Panc1 (cell line): ENCODE measurements around the gene GRM6. TPM values are rescaled to one million over a fixed set of nuclear protein-coding genes. Genes with fewer than 3 reads are reported as not detected.
A peak's percentile ranks its signal among the peaks of the same experiment; 100 is the strongest.

ENCODE experiments used
- ATAC-seq: fragments of 200-7000 bp; cut with Tn5 transposase; 2 replicates; pipeline ENCODE4 v1.9.1; 2020; ENCODE audit warnings: mild to moderate bottlenecking, moderate library complexity
- BruUV-seq: library from RNA; stranded (reverse); fragments of 400-500 nt; replicated peaks from 2 replicates; lab custom pipeline; 2021; lab: Mats Ljungman, UMichigan
- CTCF ChIA-PET: fragments of 300-600 bp; sonication (Branson Sonifier 250); formaldehyde crosslinking; loops from one replicate; lab custom pipeline; 2022; ENCODE audit warnings: antibody characterized with exemption; lab: Charles Lee
- POLR2A ChIA-PET: fragments of 300-600 bp; sonication (Branson Sonifier 250); formaldehyde crosslinking; loops from one replicate; lab custom pipeline; 2022; ENCODE audit warnings: antibody characterized with exemption; lab: Charles Lee
- DNase-seq: peaks from one replicate; pipeline ENCODE4 v3.0.0-alpha.2; 2010; ENCODE audit warnings: low read depth, low spot score
- H3K27ac ChIP-seq: 2 replicates; pipeline ENCODE4 v1.5.1; 2011; ENCODE audit warnings: mild to moderate bottlenecking, low read length, inconsistent platforms
- H3K27me3 ChIP-seq: fragments of 200-500 bp; sonication (Bioruptor generic); 2 replicates; pipeline ENCODE4 v1.6.0; 2014; ENCODE audit warnings: low read length, inconsistent platforms; ENCODE audit not compliant: control insufficient read depth, insufficient read depth
- H3K36me3 ChIP-seq: fragments of 200-500 bp; sonication (Bioruptor generic); 2 replicates; pipeline ENCODE4 v1.5.1; 2014; ENCODE audit warnings: inconsistent platforms, mild to moderate bottlenecking, low read length, moderate library complexity; ENCODE audit not compliant: control insufficient read depth, insufficient read depth
- H3K4me1 ChIP-seq: 2 replicates; pipeline ENCODE4 v1.5.1; 2011; ENCODE audit warnings: inconsistent platforms, mild to moderate bottlenecking, low read length, moderate library complexity; ENCODE audit not compliant: control insufficient read depth, insufficient read depth
- H3K4me3 ChIP-seq, 2 experiments: 2 replicates each; pipeline ENCODE4 v1.5.1; 2011 to 2012; ENCODE audit warnings: low read depth in 2 of 2, low read length in 2 of 2, mild to moderate bottlenecking in 2 of 2, inconsistent platforms in 1 of 2, moderate library complexity in 1 of 2
- H3K9me3 ChIP-seq: fragments of 200-500 bp; sonication (Bioruptor generic); 2 replicates; pipeline ENCODE4 v1.5.1; 2014; ENCODE audit warnings: low read depth, mild to moderate bottlenecking, inconsistent platforms, low read length, moderate library complexity; ENCODE audit not compliant: control insufficient read depth, insufficient read depth
- CTCF ChIP-seq: fragments of 450-650 bp; IDR thresholded peaks from 2 replicates; pipeline ENCODE4 v1.5.1; 2017; ENCODE audit warnings: mild to moderate bottlenecking
- POLR2AphosphoS5 ChIP-seq: IDR thresholded peaks from 2 replicates; pipeline ENCODE4 v1.6.1; 2012; ENCODE audit warnings: mild to moderate bottlenecking, low read depth, low read length, moderate library complexity
- REST ChIP-seq, 2 experiments: IDR thresholded peaks; 2 replicates each; pipeline ENCODE4 v1.6.1; 2011 to 2012; ENCODE audit warnings: low read depth in 2 of 2, control low read depth in 1 of 2, low read length in 1 of 2, mild to moderate bottlenecking in 1 of 2, moderate library complexity in 1 of 2; ENCODE audit not compliant: insufficient read depth in 1 of 2
- SIN3A ChIP-seq: IDR thresholded peaks from 2 replicates; pipeline ENCODE4 v1.6.1; 2012; ENCODE audit warnings: low read depth, mild to moderate bottlenecking, low read length, moderate library complexity, borderline replicate concordance; ENCODE audit not compliant: insufficient read depth
- TCF7L2 ChIP-seq: IDR thresholded peaks from 2 replicates; pipeline ENCODE4 v1.6.1; 2011; ENCODE audit warnings: mild to moderate bottlenecking, low read depth, low read length, inconsistent platforms
- in situ Hi-C: cut with HindIII; loops from 2 replicates; pipeline ENCODE4 v1.10.0; 2016; ENCODE audit warnings: low sequenced_read_pairs, low pct_unique_long_range_greater_than_20kb
- intact Hi-C: fragments of 100-400 bp; cut with micrococcal nuclease; formaldehyde crosslinking; loops from one replicate; pipeline ENCODE4 v1.10.0; 2022; ENCODE audit not compliant: unreplicated experiment
- total RNA-seq: library from RNA; stranded (reverse); gene quantifications from one replicate; pipeline ENCODE4 v1.2.1, GENCODE V29; 2021; ENCODE audit not compliant: unreplicated experiment

GRM6 gene
- total RNA-seq, 1 experiment from 2014 or later = not detected

GRCh38 chr5:179033004-179033580, 38.0 kb upstream of the GRM6 start:
- DNase-seq (no peak), ATAC-seq (no peak)
- no peaks in the 10 kb centered on the region for H3K27me3 ChIP-seq
- no TSS peak for BruUV-seq
- intact Hi-C loops (no loop called here), in situ Hi-C loops (no loop called here)
- H3K27ac ChIP-seq = no peak overlapping the region
- CTCF ChIA-PET = no interaction called here
- POLR2A ChIA-PET = no interaction called here
- H3K36me3 ChIP-seq = no peaks in the 10 kb centered on the region; the same call in 1 of the 2 replicates
- H3K4me1 ChIP-seq = no peaks in the 10 kb centered on the region
- peaks cover 84% of the 10 kb centered on the region for H3K9me3 ChIP-seq
- no peak for TF ChIP-seq CTCF
- no peak for TF ChIP-seq TCF7L2
- no peak for TF ChIP-seq SIN3A
- TF ChIP-seq REST (IDR thresholded peaks at IDR 0.05; ENCODE audit: insufficient read depth in 1 of 2, low read depth in 2 of 2, low read length in 1 of 2) = no peak
- no peak for TF ChIP-seq POLR2AphosphoS5
- no peak overlapping the region for H3K4me3 ChIP-seq

- peak within 1 kb of the TSS; percentile 81 for H3K27ac ChIP-seq
These were observed 28.5 kb upstream of the GRM6 start, which contains the start of gene ZNF879 for GRCh38 chr5:179023528-179024189. TSS of gene ZNF879 (plus strand) at chr5:179023804. CDS start at chr5:179025005, 1,201 bp downstream.

More at GRCh38 chr5:179023528-179024189, 28.5 kb upstream of the GRM6 start, which contains the start of gene ZNF879:
- CTCF ChIA-PET = no interaction called here
- POLR2A ChIA-PET = no interaction called here
- BruUV-seq = no TSS peak
- Histone ChIP-seq H3K36me3 (no peaks in the 10 kb centered on the region), H3K4me3 (peak within 1 kb of the TSS; percentile 55 to 58), H3K4me1 (peaks cover 6% of the 10 kb centered on the region; the same call in 1 of the 2 replicates), H3K9me3 (peaks cover 28% of the 10 kb centered on the region), H3K27me3 (no peaks in the 10 kb centered on the region)
- in situ Hi-C loops (no loop called here), intact Hi-C loops (no loop called here)
- TF ChIP-seq REST (IDR thresholded peaks at IDR 0.05; ENCODE audit: insufficient read depth in 1 of 2, low read depth in 2 of 2, low read length in 1 of 2) (no peak), SIN3A (no peak), POLR2AphosphoS5 (peak; percentile 55; the same call in 1 of the 2 replicates), CTCF (no peak), TCF7L2 (0 out of 2 replicates have a peak, but pooled peaks have one; percentile 26)
- DNase-seq (peak; percentile 87), ATAC-seq (peak; percentile 99)
